NCI-H1930 (cell line): ENCODE data around the gene LGR6.
"Not testable (repeated sequence)": the region's sequence is repeated elsewhere in the genome, so short reads cannot be mapped to it uniquely, and the experiment has no call there.

Experiments
- DNase-seq, 2 experiments: peaks; one replicate each; lab custom pipeline; 2025; lab: John Stamatoyannopoulos, UW

The LGR6 gene

GRCh38 chr1:202179828-202180750, 13.5 kb upstream of the LGR6 start:
- no peak for DNase-seq

- not testable (repeated sequence) for DNase-seq
These were observed 12.9 kb upstream of the LGR6 start for GRCh38 chr1:202180751-202181139.

GRCh38 chr1:202181586-202181985, 12.0 kb upstream of the LGR6 start:
- DNase-seq: no peak

- no peak for DNase-seq
These were observed 11.3 kb upstream of the LGR6 start for GRCh38 chr1:202182040-202182877.

GRCh38 chr1:202184750-202185460, 8.7 kb upstream of the LGR6 start:
- DNase-seq: peak; percentile 85 to 90

GRCh38 chr1:202186327-202186726, 7.3 kb upstream of the LGR6 start:
- no peak for DNase-seq

- DNase-seq: no peak
These were observed 6.4 kb upstream of the LGR6 start for GRCh38 chr1:202187041-202187671.

GRCh38 chr1:202187697-202188407, 5.7 kb upstream of the LGR6 start:
- DNase-seq: no peak

GRCh38 chr1:202189001-202189790, 4.4 kb upstream of the LGR6 start:
- DNase-seq: peak in 1 of 2 experiments; percentile 76

- DNase-seq: no peak
These were observed 3.5 kb upstream of the LGR6 start for GRCh38 chr1:202189918-202190715.

- not testable (repeated sequence) for DNase-seq
These were observed 2.2 kb upstream of the LGR6 start for GRCh38 chr1:202191391-202191790.

- peak; percentile 9 to 53 for DNase-seq
These were observed 607 bp upstream of the LGR6 start for GRCh38 chr1:202192770-202193613.

- no peak for DNase-seq
These were observed 689 bp downstream of the LGR6 start for GRCh38 chr1:202194328-202194648.

- DNase-seq: no peak
These were observed 4.2 kb downstream of the LGR6 start for GRCh38 chr1:202197653-202198365.

- no peak for DNase-seq
These were observed 4.7 kb downstream of the LGR6 start for GRCh38 chr1:202198366-202198724.

- no peak for DNase-seq
These were observed 5.7 kb downstream of the LGR6 start for GRCh38 chr1:202199040-202199889.

GRCh38 chr1:202200112-202200548, 6.5 kb downstream of the LGR6 start:
- DNase-seq: no peak
